Adipocyte (in vitro differentiated cells): ENCODE results near the gene RPUSD1.
A peak's percentile ranks its signal among the peaks of the same experiment; 100 is the strongest.

Experiments
- DNase-seq: peaks from one replicate; pipeline ENCODE4 v3.0.0-alpha.2; 2015; ENCODE audit warnings: low read depth
- H3K27me3 ChIP-seq: replicated peaks from 2 replicates; pipeline ENCODE4 v1.7.0; 2013; ENCODE audit warnings: mild to moderate bottlenecking, low read length, moderate library complexity; ENCODE audit not compliant: control insufficient read depth, insufficient read depth
- H3K36me3 ChIP-seq: 2 replicates; pipeline ENCODE4 v1.7.0; 2013; ENCODE audit warnings: low read length, mild to moderate bottlenecking, moderate library complexity; ENCODE audit not compliant: control insufficient read depth, insufficient read depth, severe bottlenecking
- H3K4me1 ChIP-seq: 2 replicates; pipeline ENCODE4 v1.7.0; 2013; ENCODE audit warnings: mild to moderate bottlenecking, low read length, moderate library complexity; ENCODE audit not compliant: control insufficient read depth, insufficient read depth
- H3K4me3 ChIP-seq: 2 replicates; pipeline ENCODE4 v1.7.0; 2013; ENCODE audit warnings: mild to moderate bottlenecking, low read length, moderate library complexity
- H3K9ac ChIP-seq: 2 replicates; pipeline ENCODE4 v1.7.0; 2013; ENCODE audit warnings: mild to moderate bottlenecking, low read length, moderate library complexity
- H3K9me3 ChIP-seq: 2 replicates; pipeline ENCODE4 v1.7.0; 2013; ENCODE audit warnings: mild to moderate bottlenecking, low read length, moderate library complexity; ENCODE audit not compliant: control insufficient read depth

The RPUSD1 gene

DNA sequence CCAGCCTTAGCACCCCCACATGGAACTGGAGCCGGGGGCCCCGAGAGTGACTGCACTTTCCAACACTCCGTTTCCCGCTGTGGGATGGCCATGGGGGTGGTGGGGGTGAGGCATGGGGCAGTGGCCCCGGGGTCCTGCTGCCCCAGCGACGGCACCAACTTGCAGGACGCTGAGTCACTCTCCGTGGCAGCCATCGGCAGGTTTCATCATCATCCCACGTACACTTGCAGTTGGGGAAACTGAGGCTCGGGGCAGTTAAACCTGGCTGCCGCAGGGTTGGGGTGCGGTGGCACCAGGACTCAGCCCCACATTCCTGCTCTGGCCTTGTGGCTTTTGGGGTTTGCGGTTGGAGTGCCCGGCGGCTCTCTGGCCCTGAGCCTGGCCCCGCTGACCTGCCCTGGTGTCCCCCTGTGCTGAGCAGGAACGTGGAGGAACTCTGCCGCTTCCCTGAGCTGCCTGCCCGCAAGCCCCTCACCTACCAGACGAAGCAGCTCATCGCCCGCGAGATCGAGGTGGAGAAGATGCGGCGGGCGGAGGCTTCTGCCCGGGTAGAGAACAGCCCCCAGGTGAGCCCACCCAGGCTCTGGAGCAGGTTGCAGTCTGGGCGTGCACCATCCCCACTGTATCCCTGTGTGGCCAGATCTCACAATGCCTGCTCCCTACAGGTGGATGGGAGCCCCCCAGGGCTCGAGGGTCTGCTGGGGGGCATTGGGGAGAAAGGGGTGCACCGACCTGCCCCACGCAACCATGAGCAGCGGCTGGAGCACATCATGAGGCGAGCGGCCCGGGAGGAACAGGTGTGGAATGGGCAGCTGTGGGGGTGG lies 8.3 kb upstream of the RPUSD1 start:
- no peak for DNase-seq
- peaks cover 14% of the 10 kb centered on the region for H3K27me3 ChIP-seq
- no peaks in the 10 kb centered on the region for H3K36me3 ChIP-seq
- no peaks in the 10 kb centered on the region for H3K4me1 ChIP-seq
- no peak overlapping the region for H3K4me3 ChIP-seq
- no peaks in the 10 kb centered on the region for H3K9me3 ChIP-seq
- H3K9ac ChIP-seq, result no peak overlapping the region

DNA sequence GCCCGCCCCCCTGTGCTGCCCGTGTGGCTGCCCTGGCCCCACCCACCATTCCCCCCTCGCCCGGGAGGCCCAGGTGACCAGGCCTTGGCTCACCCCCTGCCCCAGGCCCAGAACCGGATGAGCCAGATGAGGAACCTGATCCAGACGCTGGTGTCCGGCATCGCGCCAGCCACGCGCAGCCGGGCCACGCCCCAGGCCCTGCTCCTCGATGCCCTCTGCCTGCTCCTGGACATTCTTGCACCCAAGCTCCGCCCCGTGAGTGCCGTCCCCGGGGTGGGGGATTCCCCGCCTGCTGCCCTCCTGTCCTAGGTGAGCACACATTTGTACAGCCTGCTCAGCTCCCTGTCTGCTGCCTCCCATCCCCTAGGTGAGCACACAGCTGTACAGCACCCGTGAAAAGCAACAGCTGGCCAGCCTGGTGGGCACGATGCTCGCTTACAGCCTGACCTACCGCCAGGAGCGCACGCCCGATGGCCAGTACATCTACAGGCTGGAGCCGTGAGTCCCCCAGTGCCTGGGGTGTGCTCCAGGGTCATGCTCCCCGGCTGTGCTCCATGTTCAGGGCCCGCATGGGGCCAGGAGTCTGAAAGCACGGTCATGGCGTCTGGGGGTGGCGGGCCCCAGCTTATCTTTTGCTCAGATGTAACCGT lies 7.5 kb upstream of the RPUSD1 start:
- Histone ChIP-seq H3K9ac (no peak overlapping the region), H3K36me3 (no peaks in the 10 kb centered on the region), H3K9me3 (no peaks in the 10 kb centered on the region), H3K4me1 (no peaks in the 10 kb centered on the region), H3K27me3 (peaks cover 7% of the 10 kb centered on the region), H3K4me3 (no peak overlapping the region)
- DNase-seq, result no peak

DNA sequence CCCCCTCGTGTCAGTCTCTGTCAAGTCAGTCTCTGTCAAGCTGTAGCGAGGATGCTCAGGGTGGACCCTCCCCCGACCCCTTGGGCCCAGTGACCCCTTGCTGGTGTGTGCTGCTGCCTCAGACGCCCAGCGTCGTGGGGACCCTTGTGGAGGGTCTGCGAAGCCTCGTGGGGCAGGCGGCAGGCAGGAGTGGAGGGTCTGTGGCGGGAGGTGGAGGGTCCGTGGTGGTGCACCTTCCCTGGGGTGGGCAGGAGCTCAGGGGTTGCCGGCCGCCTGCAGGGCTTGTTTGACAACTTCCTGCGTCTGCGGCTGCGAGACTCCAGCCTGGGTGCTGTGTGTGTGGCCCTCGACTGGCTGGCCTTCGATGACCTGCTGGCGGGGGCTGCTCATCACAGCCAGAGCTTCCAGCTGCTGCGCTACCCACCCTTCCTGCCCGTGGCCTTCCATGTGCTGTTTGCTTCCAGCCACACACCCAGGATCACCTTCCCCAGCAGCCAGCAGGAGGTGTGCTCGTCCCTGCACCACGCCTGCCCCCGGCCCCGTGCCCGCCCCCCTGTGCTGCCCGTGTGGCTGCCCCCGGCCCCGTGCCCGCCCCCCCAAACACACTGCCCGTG lies 6.8 kb upstream of the RPUSD1 start:
- no peak for DNase-seq
- Histone ChIP-seq H3K4me1 (no peaks in the 10 kb centered on the region), H3K9me3 (no peaks in the 10 kb centered on the region), H3K4me3 (no peak overlapping the region), H3K9ac (no peak overlapping the region), H3K36me3 (no peaks in the 10 kb centered on the region), H3K27me3 (peaks cover 6% of the 10 kb centered on the region)

DNA sequence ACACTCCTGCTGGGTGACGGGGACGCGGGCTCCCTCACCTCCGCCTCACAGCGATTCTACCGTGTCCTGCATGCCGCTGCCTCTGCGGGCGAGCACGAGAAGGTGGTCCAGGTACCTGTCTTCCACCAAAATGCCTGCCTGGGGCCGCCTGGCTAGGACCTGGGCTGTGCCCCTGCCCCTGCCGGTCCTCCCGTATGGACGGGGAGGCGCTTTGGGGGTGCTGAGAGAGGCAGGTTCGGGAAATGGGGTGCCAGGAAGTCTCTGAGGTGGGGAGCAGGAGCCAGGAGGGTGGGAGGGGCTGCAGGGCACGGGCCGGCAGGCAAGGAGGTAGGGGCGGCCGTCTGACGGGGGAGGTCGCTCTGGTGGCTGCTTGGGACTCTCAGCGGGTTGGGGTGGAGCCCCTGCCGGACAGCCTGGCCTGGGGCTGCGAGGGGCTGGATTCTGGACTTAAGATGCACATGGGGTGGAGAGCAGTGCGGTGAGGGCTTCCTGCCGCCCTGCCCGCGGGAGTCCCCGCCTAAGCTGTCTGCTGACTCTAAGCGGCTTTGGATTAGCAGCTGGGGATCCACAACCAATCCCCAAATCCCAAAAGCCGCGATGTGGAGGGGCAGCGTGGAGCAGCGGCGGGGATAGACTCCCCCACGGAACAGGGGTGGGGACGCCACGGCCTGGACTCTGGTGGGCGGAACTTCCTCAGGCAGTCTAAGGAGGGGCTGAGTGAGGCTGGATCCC lies 6.1 kb upstream of the RPUSD1 start:
- no peak overlapping the region for H3K4me3 ChIP-seq
- H3K9ac ChIP-seq, result no peak overlapping the region
- no peak for DNase-seq
- no peaks in the 10 kb centered on the region for H3K4me1 ChIP-seq
- H3K9me3 ChIP-seq, result no peaks in the 10 kb centered on the region
- H3K36me3 ChIP-seq, result no peaks in the 10 kb centered on the region
- H3K27me3 ChIP-seq, result peaks cover 3% of the 10 kb centered on the region

DNA sequence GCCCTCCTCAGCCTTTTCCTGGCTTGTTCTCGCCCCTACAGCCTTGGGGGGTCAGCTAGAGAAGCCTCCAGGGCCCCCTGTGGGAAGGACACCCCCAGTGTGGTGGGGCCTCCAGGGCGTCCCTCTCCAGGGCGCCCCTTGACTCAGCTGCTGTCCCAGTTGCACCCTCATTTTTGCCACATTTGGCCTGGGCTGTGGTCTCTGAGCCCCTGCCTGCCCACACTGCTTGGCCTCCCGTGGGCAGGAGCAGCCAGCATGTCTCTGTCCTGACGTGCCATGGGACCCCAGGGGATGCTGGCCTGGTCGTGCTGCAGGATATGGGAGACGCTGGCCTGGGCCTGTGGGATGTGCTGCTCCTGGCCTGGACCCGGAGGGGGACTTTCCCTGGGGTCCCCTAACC lies 5.2 kb upstream of the RPUSD1 start:
- Histone ChIP-seq H3K9ac (no peak overlapping the region), H3K4me1 (no peaks in the 10 kb centered on the region), H3K36me3 (no peaks in the 10 kb centered on the region), H3K27me3 (no peaks in the 10 kb centered on the region), H3K4me3 (no peak overlapping the region), H3K9me3 (no peaks in the 10 kb centered on the region)
- no peak for DNase-seq

DNA sequence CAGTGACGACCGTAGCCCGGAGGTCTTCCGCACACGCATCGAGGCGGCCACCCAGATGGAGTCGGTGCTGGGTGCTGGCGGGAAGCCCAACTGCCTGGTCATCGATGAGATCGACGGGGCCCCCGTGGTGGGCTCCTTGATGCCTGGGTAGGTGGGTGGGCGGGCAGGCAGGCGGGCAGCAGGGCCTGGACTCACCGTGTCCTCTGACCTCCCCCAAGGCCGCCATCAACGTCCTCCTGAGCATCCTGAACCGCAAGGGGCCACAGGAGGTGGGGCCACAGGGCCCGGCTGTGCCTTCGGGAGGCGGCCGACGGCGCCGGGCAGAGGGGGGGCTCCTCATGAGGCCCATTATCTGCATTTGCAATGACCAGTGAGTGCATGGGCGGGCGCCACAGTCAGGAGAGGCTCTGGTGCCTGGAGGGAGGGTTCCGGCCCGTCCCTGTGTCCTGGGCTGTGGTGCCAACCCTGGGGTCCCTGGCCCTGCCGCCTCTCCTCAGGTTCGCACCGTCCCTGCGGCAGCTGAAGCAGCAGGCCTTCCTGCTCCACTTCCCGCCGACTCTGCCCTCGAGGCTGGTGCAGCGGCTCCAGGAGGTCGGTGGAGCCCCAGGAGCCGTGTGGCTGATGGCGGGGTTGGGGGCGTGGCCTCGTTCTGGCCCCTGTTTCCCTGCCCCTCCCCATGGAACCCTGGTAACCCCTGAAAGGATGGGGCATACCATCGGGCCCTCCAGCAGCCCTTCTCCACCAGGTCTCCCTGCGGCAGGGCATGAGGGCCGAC lies 4.2 kb upstream of the RPUSD1 start:
- Histone ChIP-seq H3K9ac (no peak overlapping the region), H3K9me3 (no peaks in the 10 kb centered on the region), H3K36me3 (no peaks in the 10 kb centered on the region), H3K4me3 (no peak overlapping the region), H3K4me1 (peaks cover 2% of the 10 kb centered on the region), H3K27me3 (no peaks in the 10 kb centered on the region)
- DNase-seq, result no peak

DNA sequence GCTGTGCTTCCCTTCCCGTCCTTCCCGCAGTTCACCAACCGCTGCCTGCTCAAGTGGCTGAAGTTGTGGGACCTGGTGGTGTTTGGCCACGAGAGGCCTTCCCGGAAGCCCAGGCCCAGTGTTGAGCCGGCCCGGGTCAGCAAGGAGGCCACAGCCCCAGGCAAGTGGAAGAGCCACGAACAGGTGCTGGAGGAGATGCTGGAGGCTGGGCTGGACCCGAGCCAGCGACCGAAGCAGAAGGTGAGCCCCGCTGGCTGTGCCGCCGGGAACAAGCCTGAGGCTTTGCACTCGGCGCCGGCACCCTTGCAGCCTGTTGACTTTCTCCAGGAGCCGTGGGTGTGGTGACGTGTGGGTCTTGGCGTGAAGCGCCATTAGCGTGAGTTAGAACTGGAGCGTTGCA lies 3.0 kb upstream of the RPUSD1 start:
- peaks cover 7% of the 10 kb centered on the region for H3K4me1 ChIP-seq
- H3K27me3 ChIP-seq, result no peaks in the 10 kb centered on the region
- no peak for DNase-seq
- H3K36me3 ChIP-seq, result peaks cover 4% of the 10 kb centered on the region
- no peak overlapping the region for H3K4me3 ChIP-seq
- H3K9me3 ChIP-seq, result no peaks in the 10 kb centered on the region
- no peak overlapping the region for H3K9ac ChIP-seq

DNA sequence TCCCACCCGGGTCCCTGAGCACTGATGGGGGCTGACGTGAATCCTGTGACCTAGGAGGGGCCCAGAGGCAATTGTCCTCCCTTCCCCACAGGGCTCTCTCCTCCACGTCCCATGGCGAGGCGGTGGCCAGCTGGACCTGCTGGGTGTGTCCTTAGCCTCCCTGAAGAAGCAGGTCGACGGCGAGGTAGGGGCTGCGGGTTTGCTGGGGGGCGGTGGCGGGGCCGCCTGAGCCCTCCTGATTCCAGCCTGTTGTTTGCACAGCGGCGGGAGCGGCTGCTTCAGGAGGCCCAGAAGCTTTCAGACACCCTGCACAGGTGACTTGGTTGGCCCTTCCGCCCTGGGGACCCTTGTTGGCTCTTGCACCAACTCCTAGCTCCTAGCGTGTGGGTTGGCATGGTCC lies 1.9 kb upstream of the RPUSD1 start:
- Histone ChIP-seq H3K4me1 (peaks cover 7% of the 10 kb centered on the region), H3K9ac (no peak overlapping the region), H3K4me3 (no peak overlapping the region), H3K9me3 (no peaks in the 10 kb centered on the region), H3K36me3 (peaks cover 5% of the 10 kb centered on the region), H3K27me3 (no peaks in the 10 kb centered on the region)
- no peak for DNase-seq

DNA sequence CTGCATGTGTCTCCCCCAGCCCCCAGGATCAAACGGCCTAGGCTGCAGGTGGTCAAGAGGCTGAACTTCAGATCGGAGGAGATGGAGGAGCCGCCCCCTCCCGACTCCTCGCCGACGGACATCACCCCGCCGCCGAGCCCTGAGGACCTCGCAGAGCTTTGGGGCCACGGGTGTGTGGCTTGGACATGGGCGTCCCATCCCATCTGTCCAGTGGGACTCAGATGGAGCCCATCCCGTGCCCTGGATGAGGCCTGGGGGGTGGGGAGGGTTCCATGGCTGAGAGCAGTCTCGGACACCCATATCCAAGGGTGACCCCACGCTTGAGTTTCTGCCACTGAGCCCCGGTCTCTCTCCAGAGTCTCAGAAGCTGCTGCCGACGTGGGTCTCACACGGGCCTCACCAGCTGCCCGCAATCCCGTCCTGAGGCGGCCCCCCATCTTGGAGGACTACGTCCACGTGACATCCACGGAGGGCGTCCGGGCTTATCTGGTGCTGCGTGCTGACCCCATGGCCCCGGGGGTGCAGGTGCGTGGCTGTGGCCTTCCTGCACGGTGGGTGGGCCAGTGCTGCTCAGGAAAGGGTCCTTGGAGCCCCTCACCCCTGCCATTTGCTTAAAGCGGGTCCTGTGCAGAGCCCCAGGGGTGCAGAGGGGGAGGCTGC lies 1.1 kb upstream of the RPUSD1 start:
- no peak for DNase-seq
- Histone ChIP-seq H3K9ac (peak overlapping the region; percentile 77), H3K4me1 (peaks cover 7% of the 10 kb centered on the region), H3K4me3 (peak overlapping the region; percentile 86), H3K36me3 (peaks cover 5% of the 10 kb centered on the region), H3K9me3 (no peaks in the 10 kb centered on the region), H3K27me3 (no peaks in the 10 kb centered on the region)

DNA sequence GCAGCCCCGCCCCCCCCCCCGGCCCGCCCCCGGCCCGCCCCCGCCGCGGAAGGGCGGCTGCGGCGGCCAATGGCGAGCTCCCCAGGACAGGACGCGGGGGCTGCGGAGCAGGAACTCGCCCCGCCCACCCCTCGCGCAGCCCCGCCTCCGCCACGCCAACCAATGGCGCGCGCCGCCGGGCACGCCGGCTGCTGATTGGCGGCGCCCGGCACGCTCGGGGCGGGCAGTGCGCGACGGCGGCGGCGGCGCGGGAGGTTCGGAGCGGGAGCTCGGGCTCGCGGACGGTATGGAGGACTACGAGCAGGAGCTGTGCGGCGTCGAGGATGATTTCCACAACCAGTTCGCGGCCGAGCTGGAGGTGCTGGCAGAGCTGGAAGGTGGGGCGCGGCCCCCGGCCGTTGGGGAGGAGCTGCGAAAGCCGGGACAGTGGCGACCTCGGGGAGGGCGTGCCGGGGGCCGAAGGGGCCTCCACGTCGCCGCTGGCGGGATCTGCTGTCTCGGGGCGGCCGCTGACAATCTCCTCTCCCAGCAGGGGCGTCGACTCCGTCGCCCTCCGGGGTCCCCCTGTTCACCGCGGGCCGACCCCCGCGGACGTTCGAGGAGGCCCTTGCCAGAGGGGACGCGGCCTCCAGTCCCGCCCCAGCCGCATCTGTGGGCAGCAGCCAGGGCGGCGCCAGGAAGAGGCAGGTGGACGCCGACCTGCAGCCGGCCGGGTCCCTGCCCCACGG lies 382 bp upstream of the RPUSD1 start, which contains the start of gene CHTF18:
TSS of gene CHTF18 (plus strand) at position 222 of the 728 bp plus-strand sequence. CDS start at position 287, 65 bp downstream.
- Histone ChIP-seq H3K4me3 (peak within 1 kb of the TSS; percentile 93), H3K9ac (peak within 1 kb of the TSS; percentile 93), H3K4me1 (peaks cover 7% of the 10 kb centered on the region), H3K36me3 (peaks cover 5% of the 10 kb centered on the region), H3K9me3 (no peaks in the 10 kb centered on the region), H3K27me3 (no peaks in the 10 kb centered on the region)
- DNase-seq, result peak; percentile 98
